ENCODE measurements around the gene PXDC1. TPM values are rescaled to one million over a fixed set of nuclear protein-coding genes. Genes with fewer than 3 reads are reported as not detected.

Gene PXDC1
- total RNA-seq, 1 donor from 2014 or later, result 7.5 TPM

DNA sequence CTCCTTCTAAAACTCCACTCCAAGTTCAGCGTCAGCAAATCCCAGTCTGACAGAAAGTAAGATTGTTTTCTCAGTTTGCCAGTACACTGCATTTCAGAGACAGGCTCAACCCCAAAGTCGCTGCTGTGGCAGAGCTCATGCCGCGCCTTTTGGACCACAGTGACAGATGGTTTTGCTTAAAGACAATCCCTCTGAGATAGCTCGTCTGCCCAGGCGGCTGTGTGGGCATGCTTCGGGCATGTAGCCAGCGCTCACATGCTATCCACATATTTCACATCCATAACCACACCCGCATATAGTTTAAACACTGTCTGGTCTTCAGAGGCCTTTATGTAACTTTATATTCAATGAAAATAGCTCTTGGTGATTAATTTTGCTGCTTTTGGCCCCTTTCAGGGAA lies 14.7 kb upstream of the PXDC1 start:
- peaks cover 5% of the 10 kb centered on the region for H3K9me3 Mint-ChIP-seq (ENCODE audit: unreplicated experiment)
- H3K4me1 Mint-ChIP-seq (ENCODE audit: low read depth, unreplicated experiment), result peaks cover 20% of the 10 kb centered on the region
- TF ChIP-seq, protein P1, sequence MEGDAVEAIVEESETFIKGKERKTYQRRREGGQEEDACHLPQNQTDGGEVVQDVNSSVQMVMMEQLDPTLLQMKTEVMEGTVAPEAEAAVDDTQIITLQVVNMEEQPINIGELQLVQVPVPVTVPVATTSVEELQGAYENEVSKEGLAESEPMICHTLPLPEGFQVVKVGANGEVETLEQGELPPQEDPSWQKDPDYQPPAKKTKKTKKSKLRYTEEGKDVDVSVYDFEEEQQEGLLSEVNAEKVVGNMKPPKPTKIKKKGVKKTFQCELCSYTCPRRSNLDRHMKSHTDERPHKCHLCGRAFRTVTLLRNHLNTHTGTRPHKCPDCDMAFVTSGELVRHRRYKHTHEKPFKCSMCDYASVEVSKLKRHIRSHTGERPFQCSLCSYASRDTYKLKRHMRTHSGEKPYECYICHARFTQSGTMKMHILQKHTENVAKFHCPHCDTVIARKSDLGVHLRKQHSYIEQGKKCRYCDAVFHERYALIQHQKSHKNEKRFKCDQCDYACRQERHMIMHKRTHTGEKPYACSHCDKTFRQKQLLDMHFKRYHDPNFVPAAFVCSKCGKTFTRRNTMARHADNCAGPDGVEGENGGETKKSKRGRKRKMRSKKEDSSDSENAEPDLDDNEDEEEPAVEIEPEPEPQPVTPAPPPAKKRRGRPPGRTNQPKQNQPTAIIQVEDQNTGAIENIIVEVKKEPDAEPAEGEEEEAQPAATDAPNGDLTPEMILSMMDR (IDR thresholded peaks at IDR 0.05; ENCODE audit: partially characterized antibody, unreplicated experiment), result no peak
- H3K27me3 Mint-ChIP-seq (ENCODE audit: unreplicated experiment), result no peaks in the 10 kb centered on the region
- peak overlapping the region; percentile 2 for H3K27ac Mint-ChIP-seq (ENCODE audit: unreplicated experiment)
- no peak for DNase-seq
- H3K36me3 Mint-ChIP-seq (ENCODE audit: unreplicated experiment), result no peaks in the 10 kb centered on the region
- no peak overlapping the region for H3K4me3 Mint-ChIP-seq (ENCODE audit: unreplicated experiment)

GRCh38 chr6:3765415-3765814 lies 13.9 kb upstream of the PXDC1 start:
- no peak for DNase-seq
- Mint-ChIP-seq H3K9me3 (ENCODE audit: unreplicated experiment) (peaks cover 5% of the 10 kb centered on the region), H3K27ac (ENCODE audit: unreplicated experiment) (no peak overlapping the region), H3K36me3 (ENCODE audit: unreplicated experiment) (no peaks in the 10 kb centered on the region), H3K4me1 (ENCODE audit: low read depth, unreplicated experiment) (peaks cover 20% of the 10 kb centered on the region), H3K4me3 (ENCODE audit: unreplicated experiment) (no peak overlapping the region), H3K27me3 (ENCODE audit: unreplicated experiment) (no peaks in the 10 kb centered on the region)
- TF ChIP-seq, protein P1 (IDR thresholded peaks at IDR 0.05; ENCODE audit: partially characterized antibody, unreplicated experiment), result no peak

- H3K4me3 Mint-ChIP-seq (ENCODE audit: unreplicated experiment), result no peak overlapping the region
- no peaks in the 10 kb centered on the region for H3K36me3 Mint-ChIP-seq (ENCODE audit: unreplicated experiment)
- H3K27me3 Mint-ChIP-seq (ENCODE audit: unreplicated experiment), result no peaks in the 10 kb centered on the region
- peaks cover 4% of the 10 kb centered on the region for H3K9me3 Mint-ChIP-seq (ENCODE audit: unreplicated experiment)
- H3K4me1 Mint-ChIP-seq (ENCODE audit: low read depth, unreplicated experiment), result peaks cover 18% of the 10 kb centered on the region
- TF ChIP-seq, protein P1 (IDR thresholded peaks at IDR 0.05; ENCODE audit: partially characterized antibody, unreplicated experiment), result no peak
- no peak overlapping the region for H3K27ac Mint-ChIP-seq (ENCODE audit: unreplicated experiment)
- no peak for DNase-seq
These were observed 13.2 kb upstream of the PXDC1 start for GRCh38 chr6:3764516-3765335.

DNA sequence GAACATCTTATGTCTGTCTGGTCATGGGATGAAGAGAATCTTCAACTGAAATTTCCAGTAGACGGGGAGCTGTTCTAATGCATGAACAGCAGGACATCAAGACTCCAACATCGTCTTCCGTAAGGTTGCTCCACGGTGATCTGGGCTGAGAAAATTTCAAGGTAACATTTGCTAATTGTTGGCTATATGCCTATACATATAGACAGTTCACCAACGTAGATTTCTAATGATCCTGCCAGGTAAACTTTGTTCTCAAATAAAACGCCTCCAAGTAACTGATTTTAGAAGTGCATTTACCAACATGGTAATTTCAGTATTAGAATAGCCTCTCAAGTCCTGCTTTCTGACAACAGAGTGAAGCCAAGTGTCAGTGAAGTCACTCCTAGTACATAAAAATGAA lies 11.3 kb upstream of the PXDC1 start:
- peaks cover 18% of the 10 kb centered on the region for H3K4me1 Mint-ChIP-seq (ENCODE audit: low read depth, unreplicated experiment)
- TF ChIP-seq, protein P1 (IDR thresholded peaks at IDR 0.05; ENCODE audit: partially characterized antibody, unreplicated experiment), result no peak

DNA sequence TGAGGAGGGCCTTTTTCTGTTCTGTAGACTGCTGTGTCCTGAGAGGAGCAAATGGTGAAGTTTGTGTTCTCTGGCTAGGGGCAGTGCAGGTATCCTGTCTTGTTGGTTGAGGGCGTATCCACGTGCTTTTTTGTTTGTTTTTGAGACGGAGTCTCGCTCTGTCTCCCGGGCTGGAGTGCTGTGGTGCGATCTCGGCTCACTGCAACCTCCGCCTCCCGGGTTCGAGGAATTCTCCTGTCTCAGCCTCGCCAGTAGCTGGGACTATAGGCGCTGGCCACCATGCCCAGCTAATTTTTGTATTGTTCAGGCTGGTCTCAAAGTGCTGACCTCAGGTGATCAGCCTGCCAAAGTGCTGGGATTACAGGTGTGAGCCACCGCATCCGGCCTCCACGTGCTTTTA lies 10.8 kb upstream of the PXDC1 start:
- TF ChIP-seq, protein P1 (IDR thresholded peaks at IDR 0.05; ENCODE audit: partially characterized antibody, unreplicated experiment), result no peak
- H3K27me3 Mint-ChIP-seq (ENCODE audit: unreplicated experiment), result no peaks in the 10 kb centered on the region
- H3K4me3 Mint-ChIP-seq (ENCODE audit: unreplicated experiment), result no peak overlapping the region
- H3K9me3 Mint-ChIP-seq (ENCODE audit: unreplicated experiment), result peaks cover 5% of the 10 kb centered on the region
- H3K36me3 Mint-ChIP-seq (ENCODE audit: unreplicated experiment), result no peaks in the 10 kb centered on the region
- DNase-seq, result no peak
- peaks cover 21% of the 10 kb centered on the region for H3K4me1 Mint-ChIP-seq (ENCODE audit: low read depth, unreplicated experiment)
- H3K27ac Mint-ChIP-seq (ENCODE audit: unreplicated experiment), result no peak overlapping the region

More for the DNA sequence above, 11.3 kb upstream of the PXDC1 start:
- no peaks in the 10 kb centered on the region for H3K27me3 Mint-ChIP-seq (ENCODE audit: unreplicated experiment)
- H3K36me3 Mint-ChIP-seq (ENCODE audit: unreplicated experiment), result no peaks in the 10 kb centered on the region
- H3K9me3 Mint-ChIP-seq (ENCODE audit: unreplicated experiment), result peaks cover 2% of the 10 kb centered on the region
- no peak for DNase-seq
- no peak overlapping the region for H3K27ac Mint-ChIP-seq (ENCODE audit: unreplicated experiment)
- no peak overlapping the region for H3K4me3 Mint-ChIP-seq (ENCODE audit: unreplicated experiment)
